Uterine smooth muscle cell (primary cell): ENCODE data around the gene GTF3C5. TPM values are rescaled to one million over a fixed set of nuclear protein-coding genes. Genes with fewer than 3 reads are reported as not detected.

Experiments
- total RNA-seq: library from RNA; depleted of rRNA; stranded (reverse); fragments of >200 nt; gene quantifications from 2 replicates; pipeline ENCODE4 v1.2.3, GENCODE V29; 2014

Gene GTF3C5, protein sequence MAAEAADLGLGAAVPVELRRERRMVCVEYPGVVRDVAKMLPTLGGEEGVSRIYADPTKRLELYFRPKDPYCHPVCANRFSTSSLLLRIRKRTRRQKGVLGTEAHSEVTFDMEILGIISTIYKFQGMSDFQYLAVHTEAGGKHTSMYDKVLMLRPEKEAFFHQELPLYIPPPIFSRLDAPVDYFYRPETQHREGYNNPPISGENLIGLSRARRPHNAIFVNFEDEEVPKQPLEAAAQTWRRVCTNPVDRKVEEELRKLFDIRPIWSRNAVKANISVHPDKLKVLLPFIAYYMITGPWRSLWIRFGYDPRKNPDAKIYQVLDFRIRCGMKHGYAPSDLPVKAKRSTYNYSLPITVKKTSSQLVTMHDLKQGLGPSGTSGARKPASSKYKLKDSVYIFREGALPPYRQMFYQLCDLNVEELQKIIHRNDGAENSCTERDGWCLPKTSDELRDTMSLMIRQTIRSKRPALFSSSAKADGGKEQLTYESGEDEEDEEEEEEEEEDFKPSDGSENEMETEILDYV
- total RNA-seq: 31.7 and 52.7 TPM in 2 replicates

DNA sequence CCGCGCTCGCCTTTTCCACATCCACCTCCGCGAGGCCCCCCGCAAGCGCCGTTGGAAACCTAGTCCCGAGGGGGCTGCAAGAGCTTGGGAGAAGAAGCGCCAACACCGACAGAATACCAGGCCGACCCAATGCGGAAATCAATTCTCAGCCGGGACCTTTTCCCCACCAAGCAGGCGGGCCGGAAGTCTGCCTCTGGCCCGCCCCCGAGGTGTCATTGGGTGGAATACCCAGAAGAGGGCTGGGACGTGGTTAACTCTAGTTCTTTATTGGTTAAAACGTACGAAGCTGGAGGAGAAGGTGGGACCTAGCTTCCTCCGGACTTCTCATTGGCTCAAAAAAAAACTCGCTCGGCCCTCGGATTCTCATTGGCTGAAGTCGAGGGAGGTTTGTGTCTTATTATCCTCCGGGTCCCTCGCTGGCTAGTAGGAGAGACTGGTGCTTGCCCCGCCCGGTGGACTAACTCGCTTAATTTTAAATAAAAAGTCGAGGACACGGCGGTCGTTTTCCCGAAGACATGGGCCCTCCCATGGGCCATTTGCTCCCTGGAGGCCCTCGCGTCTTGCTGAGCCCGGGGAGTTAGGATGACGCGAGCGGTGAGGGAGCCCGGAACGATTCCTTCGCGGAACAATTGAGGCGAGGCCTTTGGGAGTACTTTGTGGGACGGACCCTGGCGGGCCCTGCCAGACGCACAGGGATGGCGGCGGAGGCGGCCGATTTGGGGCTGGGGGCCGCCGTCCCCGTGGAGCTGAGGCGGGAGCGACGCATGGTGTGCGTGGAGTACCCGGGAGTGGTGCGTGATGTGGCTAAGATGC, at the start of gene GTF3C5:
Gene GTF3C5 (plus strand): TSS at position 681 of the 813 bp plus-strand sequence. CDS start 15 bp downstream, at position 696.

DNA sequence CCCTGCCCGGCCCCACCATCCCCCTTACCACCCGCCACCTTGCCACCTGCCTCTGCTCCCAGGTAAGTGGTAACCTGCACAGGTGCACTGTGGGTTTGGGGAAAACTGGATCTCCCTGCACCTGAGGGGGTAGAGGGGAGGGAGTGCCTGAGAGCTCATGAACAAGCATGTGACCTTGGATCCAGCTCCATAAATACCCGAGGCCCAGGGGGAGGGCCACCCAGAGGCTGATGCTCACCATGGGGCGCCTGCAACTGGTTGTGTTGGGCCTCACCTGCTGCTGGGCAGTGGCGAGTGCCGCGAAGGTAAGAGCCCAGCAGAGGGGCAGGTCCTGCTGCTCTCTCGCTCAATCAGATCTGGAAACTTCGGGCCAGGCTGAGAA, 31.0 kb downstream of the GTF3C5 start, which contains the start of gene CEL:
Gene CEL (plus strand): TSS at position 218 of the 382 bp plus-strand sequence. CDS start 22 bp downstream, at position 240.

Other genes with a start within 250 kb of the GTF3C5 start
- 0.11 and 0.75 TPM in 2 replicates for gene AK8, start 152.7 kb upstream of the GTF3C5 start, total RNA-seq
- gene SPACA9, start 152.1 kb upstream of the GTF3C5 start, total RNA-seq: 2.1 and 2.6 TPM in 2 replicates
- gene TSC1, start 86.4 kb upstream of the GTF3C5 start, total RNA-seq: 46.7 and 48.6 TPM in 2 replicates
- gene GFI1B, start 52.3 kb upstream of the GTF3C5 start, total RNA-seq: not detected in 2 replicates
- gene CEL, start 31.0 kb downstream of the GTF3C5 start, total RNA-seq: 0.12 TPM in 1 of 2 replicates, not detected in the other
- 19.3 and 22.0 TPM in 2 replicates for gene RALGDS, start 90.2 kb downstream of the GTF3C5 start, total RNA-seq
- 3.1 and 3.2 TPM in 2 replicates for gene GBGT1, start 132.9 kb downstream of the GTF3C5 start, total RNA-seq
- not detected in 2 replicates for gene OBP2B, start 178.3 kb downstream of the GTF3C5 start, total RNA-seq
- under 0.01 TPM in 1 of 2 replicates, not detected in the other for gene ABO, start 244.2 kb downstream of the GTF3C5 start, total RNA-seq